GM19043 (cell line): ENCODE measurements around the gene PLCB1.

Source experiments
- ATAC-seq: cut with Tn5 transposase; IDR thresholded peaks from one replicate; pipeline ENCODE4 v1.9.1; 2021; ENCODE audit warnings: low read depth; ENCODE audit not compliant: unreplicated experiment

PLCB1 gene

DNA sequence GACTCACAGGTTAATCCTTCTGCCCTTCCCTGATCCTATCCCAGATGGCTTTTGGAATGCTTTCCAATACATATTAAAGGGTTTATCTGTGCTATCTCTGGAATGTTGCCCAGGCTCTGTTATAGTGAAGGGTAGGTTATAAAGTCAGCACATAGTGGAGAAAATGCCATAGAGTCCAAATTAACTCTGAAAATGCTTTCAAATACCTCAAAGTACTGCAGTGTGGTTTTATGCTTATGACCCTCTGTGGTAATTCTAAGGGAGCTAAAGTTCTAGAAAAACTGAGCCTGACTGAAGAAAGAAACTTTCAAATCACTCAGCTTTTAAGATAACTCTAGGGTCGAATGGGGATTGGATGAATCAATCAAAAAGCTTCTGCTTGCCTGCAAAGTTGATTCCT, 159.8 kb downstream of the PLCB1 start:
- ATAC-seq = no peak

DNA sequence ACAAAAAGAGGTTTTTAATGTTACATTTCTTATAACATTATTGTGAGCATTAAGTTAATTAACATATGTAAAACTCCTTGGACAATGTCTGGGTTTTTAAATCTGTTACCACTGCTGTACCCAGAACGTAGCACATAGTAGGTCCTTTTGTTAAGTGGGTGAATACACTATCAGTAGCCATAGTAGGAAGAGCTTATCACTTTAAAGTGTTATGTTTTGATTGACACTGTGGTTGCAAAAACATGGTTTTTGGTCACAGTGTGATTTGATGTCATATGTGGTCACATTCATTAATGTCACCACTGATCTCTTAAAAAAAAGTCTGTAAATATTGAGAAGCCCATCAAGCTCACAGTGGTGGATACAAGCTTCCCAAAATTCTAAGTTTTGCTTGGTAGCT, 160.7 kb downstream of the PLCB1 start:
- no peak for ATAC-seq

DNA sequence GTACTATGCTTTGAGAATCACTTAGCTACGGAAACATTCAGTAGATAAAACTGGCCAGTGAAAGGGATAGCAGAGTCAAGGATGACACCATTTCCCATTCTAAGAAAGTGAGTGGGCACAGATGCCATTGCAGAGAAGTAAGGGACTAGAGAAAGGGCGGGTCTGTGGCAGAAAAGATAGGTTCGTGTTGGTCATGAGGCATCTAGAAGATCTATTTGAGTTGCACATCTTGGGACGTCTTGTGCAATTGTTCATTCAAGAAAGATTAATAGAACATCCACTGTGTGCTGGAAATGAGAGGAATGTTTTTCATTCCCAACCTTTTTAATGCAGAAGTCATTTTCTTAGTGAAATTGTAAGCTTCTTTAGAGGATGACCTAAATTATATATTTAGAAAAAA, 161.7 kb downstream of the PLCB1 start:
- no peak for ATAC-seq

DNA sequence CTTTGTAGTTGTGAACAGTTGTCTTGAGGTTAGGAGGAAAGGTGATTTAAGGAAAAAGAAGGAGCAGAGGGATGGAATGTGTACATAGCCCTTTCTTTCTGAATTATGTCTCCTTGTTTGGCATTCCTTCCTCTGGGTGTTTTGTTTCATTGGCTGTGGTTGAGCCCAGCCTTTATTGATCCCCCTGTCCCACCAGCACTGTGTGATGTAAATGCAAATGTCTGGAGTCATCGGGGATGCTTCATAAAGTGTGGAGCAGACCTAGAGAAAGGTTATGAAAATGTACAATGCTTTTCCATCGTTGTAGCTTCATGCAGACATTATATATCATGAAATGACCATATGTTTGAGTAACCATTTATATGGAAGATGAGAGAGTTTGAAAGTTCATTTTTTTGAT, 164.5 kb downstream of the PLCB1 start:
- ATAC-seq = no peak

DNA sequence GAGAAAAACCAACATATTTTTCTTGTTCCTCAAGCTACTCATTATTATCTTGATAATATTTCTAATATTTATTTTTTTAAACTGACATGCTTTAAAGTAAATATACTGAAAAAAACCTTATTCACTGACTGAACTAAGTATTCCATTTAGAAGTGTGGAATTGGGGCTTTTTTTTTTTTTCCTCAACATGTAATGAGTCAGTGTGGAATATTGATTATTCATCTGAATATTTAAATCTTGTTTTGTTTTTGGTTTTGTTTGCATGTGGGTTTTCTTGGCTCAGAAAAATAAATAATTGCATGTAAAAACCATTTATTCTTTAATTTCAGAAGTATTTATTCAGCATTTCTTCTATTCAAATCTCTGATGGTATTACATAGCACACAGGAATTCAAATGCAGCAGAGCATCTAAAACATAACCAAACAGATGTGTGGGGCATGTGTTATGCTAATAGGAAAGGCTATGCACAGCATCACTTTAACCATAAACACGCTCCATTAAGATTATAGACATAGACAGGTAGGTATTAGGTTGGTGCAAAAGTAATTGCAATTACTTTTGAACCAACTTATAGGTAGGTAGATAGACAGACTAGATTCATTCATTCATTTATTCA, 166.5 kb downstream of the PLCB1 start:
- no peak for ATAC-seq

DNA sequence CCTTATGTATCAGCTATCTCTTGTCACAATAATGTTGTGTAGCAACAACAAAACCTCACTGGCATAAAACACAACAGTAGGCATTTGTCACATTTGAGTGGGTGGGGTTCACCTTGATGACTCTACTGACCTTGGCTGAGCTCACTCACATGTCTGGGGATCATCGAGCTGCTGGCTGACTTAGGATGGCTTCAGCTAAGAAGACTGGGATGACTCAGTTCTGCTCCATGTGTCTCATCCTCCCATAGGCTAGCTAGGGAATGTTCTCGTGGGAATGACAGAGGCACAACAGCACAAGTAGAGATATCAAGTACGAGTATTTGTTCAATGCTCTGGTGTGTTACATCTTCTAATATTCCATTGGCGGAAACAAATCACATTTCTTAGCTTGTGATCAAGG, 167.9 kb downstream of the PLCB1 start:
- ATAC-seq = no peak

DNA sequence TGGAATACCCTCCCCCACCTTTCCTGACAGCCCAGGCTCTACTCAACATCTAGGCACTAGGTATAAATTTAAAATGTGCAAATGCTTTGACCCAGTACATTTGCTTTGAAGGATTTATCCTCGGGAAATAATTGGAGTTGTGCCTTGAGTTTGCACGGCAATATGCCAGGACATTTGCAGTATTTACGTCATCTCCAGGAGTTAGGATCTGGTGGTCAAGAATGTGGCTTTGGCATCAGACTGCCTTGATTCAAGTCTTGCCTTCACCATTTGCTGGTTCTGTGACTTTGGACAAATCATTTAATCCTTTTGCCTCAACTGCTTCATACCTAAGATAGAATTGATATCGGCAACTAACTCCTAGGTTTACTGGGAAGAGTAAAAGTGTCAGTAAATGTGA, 169.6 kb downstream of the PLCB1 start:
- no peak for ATAC-seq

DNA sequence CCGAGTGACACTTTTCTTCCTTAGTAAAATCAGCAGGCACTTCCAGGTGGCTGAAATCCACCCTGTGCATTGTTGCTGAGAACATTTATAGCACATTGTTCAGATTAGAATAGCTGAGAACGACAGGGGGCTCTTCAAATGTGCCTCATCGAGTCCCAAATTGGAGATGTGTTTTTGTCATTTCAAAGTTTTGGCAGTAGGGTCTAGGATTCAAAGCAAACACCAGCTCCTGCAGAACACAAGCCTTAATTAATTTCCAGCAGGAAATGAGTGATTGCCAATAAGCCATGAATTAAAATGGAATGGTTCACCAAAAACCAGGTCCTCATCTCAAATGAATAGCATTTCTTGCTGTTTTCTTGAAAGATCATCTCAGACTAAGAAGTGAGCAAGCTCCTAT, 171.6 kb downstream of the PLCB1 start:
- ATAC-seq = no peak

DNA sequence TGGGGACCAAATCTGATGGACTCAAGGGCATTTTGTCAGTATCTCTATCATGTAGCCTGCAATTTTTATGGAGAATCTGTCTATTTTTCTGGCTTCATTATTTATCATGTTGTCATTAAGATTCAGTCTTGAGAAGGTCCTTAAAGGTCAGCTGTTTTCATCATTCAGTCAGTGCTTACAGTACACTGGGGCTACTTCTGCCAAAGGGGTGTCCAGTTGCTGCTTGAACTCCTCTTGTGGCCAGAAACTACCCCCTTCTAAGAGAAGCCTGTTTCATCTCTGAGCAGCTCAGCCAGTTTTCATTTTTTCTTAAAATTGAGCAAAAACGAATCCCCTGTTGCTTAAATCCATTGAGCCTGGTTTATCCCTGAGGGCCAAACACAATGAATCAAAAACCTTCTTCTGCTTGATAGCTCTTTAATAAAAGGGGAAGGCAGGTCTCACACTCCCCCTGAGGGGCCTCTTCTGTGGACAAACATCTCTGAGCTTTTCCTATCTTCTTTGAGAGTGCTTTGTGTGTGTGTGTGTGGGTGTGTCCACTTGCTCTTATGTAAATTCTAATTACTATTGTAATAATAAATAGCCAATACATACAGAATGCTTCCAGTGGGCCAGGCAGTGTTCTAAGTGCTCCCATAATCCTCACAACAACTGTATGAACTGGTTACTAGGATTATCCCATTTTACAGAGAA, 172.2 kb downstream of the PLCB1 start:
- ATAC-seq = no peak

DNA sequence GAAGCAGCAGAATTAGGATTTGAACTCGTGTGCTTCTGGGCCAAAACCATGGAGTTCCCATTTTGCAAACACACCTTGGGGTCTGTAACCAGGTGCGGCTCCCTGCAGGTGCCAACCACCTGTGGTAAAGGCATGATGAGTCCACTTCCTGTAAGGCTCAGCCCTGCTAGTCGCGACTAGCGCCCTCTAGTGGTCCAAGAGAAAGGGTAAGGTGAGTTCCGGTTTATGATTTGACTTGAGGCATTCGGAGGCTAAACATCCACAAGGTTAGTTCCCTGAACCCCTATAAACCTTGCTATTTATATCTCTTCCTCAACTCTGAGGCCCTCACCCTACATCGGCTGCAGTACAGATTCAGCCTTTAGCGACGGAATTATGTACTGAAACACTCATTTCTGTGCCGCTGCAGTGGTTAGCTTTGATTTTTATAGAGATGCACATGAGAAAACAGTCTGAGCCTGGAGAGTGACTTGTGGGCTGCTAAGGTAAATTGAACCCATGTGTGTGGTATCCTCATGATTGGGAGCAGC, 173.4 kb downstream of the PLCB1 start:
- peak; percentile 86 for ATAC-seq

DNA sequence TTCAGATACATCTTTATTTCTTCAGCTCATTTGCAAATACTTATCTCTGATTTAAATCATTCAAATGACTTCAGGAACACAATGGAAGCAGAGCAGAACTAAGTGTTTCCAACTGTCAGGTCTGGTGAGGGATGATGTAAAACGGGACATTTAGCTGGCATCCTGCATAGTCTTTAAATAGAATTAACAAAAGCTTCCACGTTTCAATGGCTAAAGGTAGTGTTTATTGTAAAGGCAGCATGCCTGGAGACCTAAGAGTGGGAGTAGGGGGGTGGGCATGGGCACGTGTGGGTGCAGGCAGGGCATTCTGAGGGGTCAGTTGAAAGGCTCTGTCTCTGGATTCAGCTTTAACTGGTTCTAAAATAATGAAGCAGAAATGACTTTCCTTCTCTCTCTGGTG, 174.9 kb downstream of the PLCB1 start:
- no peak for ATAC-seq

DNA sequence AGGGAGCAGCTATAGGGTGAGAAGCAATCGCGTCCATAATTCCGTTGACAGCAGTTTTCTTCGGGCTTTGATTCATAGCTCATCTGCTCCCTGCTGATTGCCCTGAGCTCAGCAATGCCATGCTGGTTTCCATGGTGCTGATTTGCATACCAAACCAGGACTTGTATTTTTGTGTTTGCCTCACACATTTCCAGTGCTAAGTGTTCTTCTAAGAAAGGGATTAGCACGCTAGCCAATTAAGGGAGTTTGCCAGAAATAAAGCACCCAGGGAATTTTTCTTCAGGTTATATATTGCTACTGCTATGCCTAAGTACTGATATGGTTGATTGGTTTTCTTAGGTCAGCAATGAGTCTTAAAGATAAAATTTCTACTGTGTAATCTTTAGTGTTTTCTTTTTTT, 177.6 kb downstream of the PLCB1 start:
- no peak for ATAC-seq

DNA sequence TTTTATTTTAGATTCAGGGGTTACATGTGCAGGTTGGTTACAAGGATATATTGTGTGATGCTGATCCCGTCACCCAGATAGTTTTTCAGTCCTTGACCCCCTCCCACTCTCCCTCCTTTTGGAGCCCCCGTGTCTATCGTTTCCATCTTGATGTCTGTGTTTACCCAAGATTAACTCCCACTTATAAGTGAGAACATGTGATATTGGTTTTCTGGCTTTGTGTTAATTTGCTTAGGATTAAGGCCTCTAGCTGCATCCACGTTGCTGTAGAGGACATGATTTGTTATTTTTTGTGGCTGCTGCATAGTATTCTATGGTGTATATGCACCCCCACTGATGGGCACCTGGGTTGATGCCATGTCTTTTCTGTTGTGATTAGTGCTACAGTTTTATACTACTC, 178.6 kb downstream of the PLCB1 start:
- ATAC-seq = no peak

DNA sequence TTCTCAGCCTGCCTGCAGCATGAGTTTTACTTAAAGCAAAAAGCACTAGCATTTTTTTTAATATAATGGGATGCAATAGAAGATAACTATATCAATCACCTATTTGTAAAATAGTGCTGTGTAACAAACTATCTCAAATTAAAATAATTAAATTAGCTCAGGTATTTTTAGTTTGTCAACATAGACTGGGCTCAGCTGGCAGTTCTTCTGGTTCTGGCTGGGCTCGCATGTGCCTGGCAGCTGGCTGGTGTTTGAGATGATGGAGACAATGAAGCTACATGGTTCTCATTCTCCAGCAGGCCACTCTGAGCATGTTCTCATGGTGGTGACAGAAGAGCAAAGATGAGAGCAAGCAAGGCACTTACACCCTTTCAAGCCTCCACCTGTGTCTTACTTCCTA, 181.0 kb downstream of the PLCB1 start:
- no peak for ATAC-seq

DNA sequence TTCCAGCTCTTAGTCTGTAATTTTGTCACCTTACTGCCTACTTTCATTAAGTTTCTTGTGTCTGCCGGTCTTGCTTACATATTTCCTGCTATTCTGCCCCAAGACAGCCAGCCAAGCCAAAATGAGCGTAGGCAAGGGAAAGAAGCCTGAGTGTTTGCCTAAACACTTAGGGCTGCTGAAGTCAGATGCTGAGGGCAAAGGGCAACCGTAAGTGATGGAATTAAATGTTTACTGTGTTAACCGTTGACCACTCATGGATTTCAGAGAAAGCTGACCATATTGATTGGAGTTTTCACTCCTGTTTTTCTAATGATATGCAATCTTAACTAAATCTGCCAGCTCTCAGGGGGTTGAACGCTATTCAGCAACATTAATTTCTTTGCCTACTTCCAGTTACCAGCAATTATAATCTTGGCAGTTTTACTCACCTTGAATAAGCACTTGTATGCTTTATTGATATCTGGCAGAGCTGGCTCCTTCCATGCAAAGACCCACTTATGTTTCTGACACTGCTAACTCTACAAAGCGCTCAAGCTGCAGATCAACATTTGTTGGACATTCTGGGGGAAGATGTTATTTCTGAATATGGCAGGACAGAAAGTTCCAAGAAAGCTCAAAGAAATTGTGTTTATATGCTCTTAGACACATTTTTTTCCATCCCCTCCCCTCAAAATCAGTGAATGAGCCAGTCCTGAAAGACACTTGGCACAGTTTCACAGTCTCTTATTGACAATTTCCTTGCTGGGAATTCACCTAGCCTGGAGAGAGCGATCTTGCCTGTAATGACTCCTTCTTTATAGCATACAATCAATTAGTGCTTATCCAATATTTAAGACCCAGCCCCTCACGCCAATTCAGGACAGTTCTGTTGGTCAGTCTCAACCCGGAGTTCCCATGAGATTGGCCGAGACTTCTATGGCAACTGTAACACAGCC, 183.8 kb downstream of the PLCB1 start:
- no peak for ATAC-seq

DNA sequence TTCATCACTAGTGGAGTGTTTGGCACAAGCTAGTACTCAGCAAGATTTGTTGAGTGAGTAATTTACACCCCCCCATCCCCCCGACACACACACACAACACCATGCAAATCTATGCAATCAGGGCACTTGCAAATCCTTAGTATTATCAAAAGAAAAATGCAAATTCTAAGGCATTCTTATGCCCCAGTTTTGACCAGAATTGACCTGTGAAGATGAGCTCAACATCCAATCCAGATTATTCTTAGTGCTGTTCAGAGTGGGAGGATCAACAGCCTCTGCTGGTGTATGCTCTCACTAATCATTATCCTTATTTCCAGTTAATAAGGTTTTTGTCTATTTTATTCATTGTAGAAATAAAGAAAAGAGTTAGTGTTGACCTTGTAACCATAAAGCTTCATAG, 185.4 kb downstream of the PLCB1 start:
- no peak for ATAC-seq

DNA sequence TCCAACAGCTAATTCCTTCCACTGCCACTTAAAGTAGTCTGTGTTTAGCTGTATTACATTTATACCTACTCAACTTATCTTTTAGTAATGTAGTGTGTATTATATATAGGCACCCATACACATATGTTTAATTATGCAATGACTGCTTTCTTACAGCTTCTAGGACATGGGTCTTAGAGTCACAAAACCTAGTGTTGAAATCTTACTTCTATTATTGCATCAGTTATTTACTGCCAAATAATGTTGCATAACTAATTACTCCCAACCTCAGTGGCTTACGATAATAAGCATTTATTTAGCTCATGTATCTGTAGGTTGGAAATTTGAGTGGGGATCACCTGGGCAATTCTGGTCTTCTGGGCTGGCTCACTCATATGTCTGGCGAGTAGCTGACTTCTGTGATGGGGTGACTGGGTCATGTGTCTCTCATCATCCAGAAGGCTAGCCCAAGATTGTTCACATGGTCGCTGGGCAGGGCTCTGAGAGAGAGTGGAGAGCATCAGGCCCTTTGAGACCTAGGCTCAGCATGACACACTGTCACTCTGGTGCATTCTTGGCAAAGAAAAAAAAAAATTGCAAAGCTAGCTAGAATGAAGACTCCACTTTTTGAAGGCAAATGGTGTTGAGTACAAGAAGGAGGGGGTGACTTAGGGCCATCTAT, 187.0 kb downstream of the PLCB1 start:
- ATAC-seq = no peak

DNA sequence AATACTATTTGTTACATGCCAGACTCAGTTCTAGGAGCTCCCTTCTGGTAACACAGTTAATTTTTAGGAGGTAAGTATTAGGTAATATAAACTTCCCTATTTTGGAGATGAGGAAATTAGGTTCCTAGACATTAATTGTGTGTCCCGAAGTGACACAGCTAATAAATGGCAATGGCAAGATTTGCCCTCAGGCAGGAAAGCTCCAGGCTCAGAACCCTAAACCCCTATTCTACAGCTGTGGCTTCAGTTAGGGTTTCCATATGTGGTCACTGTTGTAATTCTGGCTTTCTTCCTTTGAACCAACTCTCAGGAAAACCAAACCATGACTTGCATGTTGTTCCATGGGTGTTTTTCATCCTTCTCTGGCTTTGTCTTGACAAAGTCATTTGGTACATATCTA, 188.2 kb downstream of the PLCB1 start:
- no peak for ATAC-seq

DNA sequence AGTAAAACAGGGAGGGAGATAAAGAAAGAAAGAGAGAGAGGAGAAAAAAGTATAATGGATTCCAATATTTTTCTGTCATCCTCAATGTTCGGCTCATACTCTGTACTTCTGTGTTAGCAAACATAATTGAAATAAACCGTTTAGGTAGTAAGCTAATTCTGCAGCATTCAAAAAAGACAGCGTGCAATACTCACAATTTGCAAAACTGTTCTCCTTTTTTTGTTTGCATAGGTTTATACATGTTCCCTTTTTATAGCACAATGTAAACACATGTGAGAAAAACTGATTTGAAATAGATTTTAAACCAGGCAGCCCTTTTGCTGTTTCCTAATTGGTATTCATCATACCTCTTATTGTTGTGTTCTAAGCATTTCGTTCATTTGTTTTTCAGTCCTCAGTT, 188.9 kb downstream of the PLCB1 start:
- no peak for ATAC-seq

DNA sequence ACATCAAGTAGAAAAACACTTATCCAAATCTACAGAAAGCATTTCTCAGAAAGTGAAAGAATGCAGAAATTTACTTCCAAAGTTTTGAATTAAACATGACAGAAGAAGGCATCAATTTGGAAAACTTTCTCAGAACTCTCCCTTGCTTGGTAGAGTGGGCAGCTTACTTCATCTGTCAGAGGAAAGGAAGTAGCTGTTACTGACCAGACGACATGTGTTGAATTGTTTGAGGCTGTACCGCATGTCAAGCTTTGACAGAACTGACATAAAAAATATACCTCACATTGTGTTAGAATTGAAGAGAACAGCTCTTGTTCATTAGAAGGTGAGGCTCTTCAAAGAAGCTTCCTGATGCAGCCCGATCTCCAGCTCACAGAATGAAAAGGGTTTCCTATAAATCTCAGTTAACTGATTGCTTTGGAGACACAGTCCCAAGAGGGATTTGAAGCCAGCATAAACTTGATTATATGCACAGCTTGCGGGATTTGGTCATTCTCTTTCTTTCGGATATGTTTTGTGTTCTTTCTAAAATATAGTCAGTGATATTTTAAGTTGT, 190.7 kb downstream of the PLCB1 start:
- ATAC-seq = no peak

DNA sequence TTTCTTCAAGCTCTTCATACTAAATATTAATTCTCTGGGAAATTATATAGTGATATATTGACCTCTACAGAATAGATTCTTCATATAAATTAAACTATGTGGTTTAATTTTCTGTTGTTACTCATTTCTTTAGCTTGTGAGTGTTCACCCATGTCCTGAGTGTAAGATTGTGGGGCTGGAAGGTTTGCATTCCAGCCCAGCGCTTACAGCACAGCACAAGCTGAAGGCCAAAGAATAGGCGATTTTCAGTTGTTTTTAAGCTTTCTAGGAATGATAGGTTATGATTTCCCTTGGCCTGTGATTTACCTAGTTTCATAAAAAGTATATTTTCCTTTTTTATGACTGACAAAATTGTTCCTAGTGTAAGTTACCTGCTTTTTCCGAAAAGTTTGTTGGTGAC, 194.1 kb downstream of the PLCB1 start:
- ATAC-seq = no peak
